KMS-11 (cell line): Measurements from ENCODE around the gene ASCC1.

Experiments used
- H2AFZ ChIP-seq: fragments of 200-600 bp; sonication (generic); 2 replicates; pipeline ENCODE4 v1.6.1; 2016; ENCODE audit warnings: antibody characterized with exemption, mixed run types, low read depth
- H3K27ac ChIP-seq: fragments of 200-600 bp; sonication (generic); 2 replicates; pipeline ENCODE4 v1.6.1; 2016; ENCODE audit warnings: mild to moderate bottlenecking, mixed run types
- H3K27me3 ChIP-seq: fragments of 200-600 bp; sonication (generic); 2 replicates; pipeline ENCODE4 v1.6.1; 2017; ENCODE audit warnings: mild to moderate bottlenecking, low read depth, mixed run types, moderate library complexity; ENCODE audit not compliant: insufficient read depth
- H3K36me3 ChIP-seq: fragments of 200-600 bp; sonication (generic); 2 replicates; pipeline ENCODE4 v1.6.1; 2017; ENCODE audit warnings: mild to moderate bottlenecking, mixed run types; ENCODE audit not compliant: insufficient read depth
- H3K4me1 ChIP-seq: fragments of 200-600 bp; sonication (generic); 2 replicates; pipeline ENCODE4 v1.6.1; 2016; ENCODE audit warnings: mild to moderate bottlenecking, low read depth, mixed run types; ENCODE audit not compliant: poor library complexity, severe bottlenecking
- H3K4me2 ChIP-seq: fragments of 200-600 bp; sonication (generic); 2 replicates; pipeline ENCODE4 v1.7.0; 2016; ENCODE audit warnings: mild to moderate bottlenecking, mixed run types
- H3K4me3 ChIP-seq: fragments of 200-600 bp; sonication (generic); IDR thresholded peaks from 2 replicates; pipeline ENCODE4 v1.6.1; 2017; ENCODE audit warnings: low read depth, low read length, mixed read lengths; ENCODE audit not compliant: insufficient read depth
- H3K79me2 ChIP-seq: fragments of 200-600 bp; sonication (generic); 2 replicates; pipeline ENCODE4 v1.6.1; 2016; ENCODE audit warnings: low read depth, mixed run types; ENCODE audit not compliant: insufficient read depth
- H3K9ac ChIP-seq: fragments of 200-600 bp; sonication (generic); 2 replicates; pipeline ENCODE4 v1.6.1; 2016; ENCODE audit warnings: mild to moderate bottlenecking, mixed run types
- H4K20me1 ChIP-seq: fragments of 200-600 bp; sonication (generic); 2 replicates; pipeline ENCODE4 v1.6.1; 2016; ENCODE audit warnings: mild to moderate bottlenecking, mixed run types; ENCODE audit not compliant: insufficient read depth
- CTCF ChIP-seq: fragments of 200-600 bp; sonication (generic); conservative IDR thresholded peaks from 2 replicates; pipeline ENCODE4 v1.6.1; 2017; ENCODE audit warnings: low read depth, mild to moderate bottlenecking, antibody characterized with exemption, low read length, moderate library complexity, mixed read lengths

ASCC1 gene

GRCh38 chr10:72175149-72175548, 40.9 kb downstream of the ASCC1 start:
- Histone ChIP-seq H3K9ac (no peak overlapping the region), H3K27ac (no peak overlapping the region), H3K4me2 (no peak overlapping the region; the same call in 1 of the 2 replicates), H3K36me3 (no peaks in the 10 kb centered on the region), H2AFZ (no peak overlapping the region), H3K27me3 (no peaks in the 10 kb centered on the region), H3K4me3 (no peak overlapping the region), H3K4me1 (peaks cover 7% of the 10 kb centered on the region), H4K20me1 (no peaks in the 10 kb centered on the region), H3K79me2 (no peaks in the 10 kb centered on the region)
- TF ChIP-seq CTCF = no peak

GRCh38 chr10:72174297-72174662, 41.8 kb downstream of the ASCC1 start:
- Histone ChIP-seq H3K79me2 (no peaks in the 10 kb centered on the region), H3K4me3 (no peak overlapping the region), H2AFZ (no peak overlapping the region), H3K9ac (no peak overlapping the region), H4K20me1 (no peaks in the 10 kb centered on the region), H3K4me2 (no peak overlapping the region), H3K4me1 (peaks cover 7% of the 10 kb centered on the region), H3K27me3 (no peaks in the 10 kb centered on the region), H3K27ac (no peak overlapping the region), H3K36me3 (no peaks in the 10 kb centered on the region)
- TF ChIP-seq CTCF = no peak

- Histone ChIP-seq H3K27ac (no peak overlapping the region), H3K27me3 (no peaks in the 10 kb centered on the region), H3K4me2 (no peak overlapping the region), H3K36me3 (no peaks in the 10 kb centered on the region), H4K20me1 (no peaks in the 10 kb centered on the region), H2AFZ (no peak overlapping the region), H3K79me2 (no peaks in the 10 kb centered on the region), H3K9ac (no peak overlapping the region), H3K4me3 (no peak overlapping the region), H3K4me1 (peaks cover 7% of the 10 kb centered on the region)
- TF ChIP-seq CTCF = no peak
Measured at GRCh38 chr10:72173619-72174296, 42.3 kb downstream of the ASCC1 start.

DNA sequence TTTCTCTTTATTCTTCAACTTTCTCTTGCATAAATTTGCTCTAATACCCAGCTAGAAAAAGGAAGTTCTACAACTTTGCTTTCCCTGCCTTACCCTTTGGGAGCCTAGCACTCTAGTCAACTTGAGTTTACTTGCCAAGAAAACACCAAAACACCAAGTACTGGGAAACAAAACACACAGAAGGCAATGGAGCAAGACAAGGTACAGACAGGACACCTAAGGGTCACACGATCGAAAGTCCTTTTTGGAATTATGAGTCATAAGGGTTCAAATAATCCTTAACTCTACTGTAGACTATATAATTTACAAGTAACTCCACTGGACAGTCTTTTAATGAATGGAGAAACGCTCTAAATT, 42.8 kb downstream of the ASCC1 start:
- Histone ChIP-seq H3K9ac (no peak overlapping the region), H3K79me2 (no peaks in the 10 kb centered on the region), H3K27me3 (no peaks in the 10 kb centered on the region), H4K20me1 (no peaks in the 10 kb centered on the region), H3K4me1 (peaks cover 7% of the 10 kb centered on the region), H2AFZ (no peak overlapping the region), H3K4me3 (no peak overlapping the region), H3K4me2 (no peak overlapping the region), H3K27ac (no peak overlapping the region), H3K36me3 (no peaks in the 10 kb centered on the region)
- TF ChIP-seq CTCF = no peak
